Lower leg skin (tissue), 4 donors: ENCODE data around the gene TTC13. TPM values are rescaled to one million over a fixed set of nuclear protein-coding genes. Genes with fewer than 3 reads are reported as not detected.

ENCODE experiments used
- DNase-seq, 2 donors: peaks; one replicate each; pipeline ENCODE4 v3.0.0-alpha.2; 2019; ENCODE audit warnings: low spot score in 2 of 2
- H3K4me3 ChIP-seq: fragments of 200-600 bp; sonication (generic); 2 replicates; pipeline ENCODE4 v1.5.1; 2017; ENCODE audit warnings: mild to moderate bottlenecking, low read depth; ENCODE audit not compliant: poor library complexity, severe bottlenecking
- CTCF ChIP-seq, 3 donors: fragments of 450-650 bp; IDR thresholded peaks; one replicate each; pipeline ENCODE4 v1.5.1; 2016; ENCODE audit warnings: antibody characterized with exemption in 3 of 3, mild to moderate bottlenecking in 3 of 3, moderate library complexity in 2 of 3
- POLR2A ChIP-seq, 2 donors: fragments of 450-650 bp; IDR thresholded peaks; one replicate each; pipeline ENCODE4 v1.6.1; 2016 to 2017; ENCODE audit warnings: antibody characterized with exemption in 2 of 2, mild to moderate bottlenecking in 1 of 2, moderate library complexity in 1 of 2
- WGBS, 2 donors: methylation state at CpG; one replicate each; pipeline ENCODE4 v1.1.5; 2018; 5-methylcytosine and 5-hydroxymethylcytosine counted together
- intact Hi-C: fragments of 100-400 bp; cut with DNase I; formaldehyde crosslinking; loops from one replicate; pipeline ENCODE4 v1.15.0; 2023; ENCODE audit warnings: low total_unique reads
- total RNA-seq, 4 donors: library from RNA; depleted of rRNA; stranded (reverse); fragments of >200 nt; gene quantifications; one replicate each; pipeline ENCODE4 v1.1.0, GENCODE V29; 2016

The TTC13 gene
- total RNA-seq, 4 donors from 2014 or later = 6.6 to 34.7 (median 24.7) TPM

- TF ChIP-seq CTCF (IDR thresholded peaks at IDR 0.05) (no peak), POLR2A (IDR thresholded peaks at IDR 0.05) (no peak)
- intact Hi-C loops = no loop called here
- WGBS, 2 donors = 90 to 93% methylated on average over 8 of the region's 8 CpGs
- H3K4me3 ChIP-seq = no peak overlapping the region
- DNase-seq = no peak
These were observed 103.3 kb downstream of the TTC13 start for GRCh38 chr1:230875370-230875769.

GRCh38 chr1:230870916-230871315 lies 107.7 kb downstream of the TTC13 start:
- no peak for TF ChIP-seq POLR2A (IDR thresholded peaks at IDR 0.05)
- TF ChIP-seq CTCF (IDR thresholded peaks at IDR 0.05) = no peak
- WGBS, 2 donors = 98 to 100% methylated on average over 4 of the region's 4 CpGs

GRCh38 chr1:230869500-230869899 lies 109.2 kb downstream of the TTC13 start:
- intact Hi-C loops = no loop called here
- 74 to 78% methylated on average over 4 of the region's 4 CpGs for WGBS, 2 donors
- no peak overlapping the region for H3K4me3 ChIP-seq
- TF ChIP-seq POLR2A (IDR thresholded peaks at IDR 0.05) (no peak), CTCF (IDR thresholded peaks at IDR 0.05) (no peak)
- DNase-seq = no peak

More at GRCh38 chr1:230870916-230871315, 107.7 kb downstream of the TTC13 start:
- intact Hi-C loops = no loop called here
- no peak overlapping the region for H3K4me3 ChIP-seq
- DNase-seq = no peak

GRCh38 chr1:230868736-230869385 lies 109.8 kb downstream of the TTC13 start:
- intact Hi-C loops = no loop called here
- DNase-seq = peak in 1 of 2 donors; percentile 32
- H3K4me3 ChIP-seq = peak overlapping the region; percentile 21
- WGBS, 2 donors = 5 to 9% methylated on average over 17 to 35 of the region's 40 CpGs
- TF ChIP-seq CTCF (IDR thresholded peaks at IDR 0.05) (no peak), POLR2A (IDR thresholded peaks at IDR 0.05) (no peak)

- intact Hi-C loops = no loop called here
- DNase-seq = peak; percentile 56 to 94
- 0 to 1% methylated on average over 36 to 44 of the region's 96 CpGs for WGBS, 2 donors
- peak within 1 kb of the TSS; percentile 97 for H3K4me3 ChIP-seq
- TF ChIP-seq POLR2A (IDR thresholded peaks at IDR 0.05) (no peak), CTCF (IDR thresholded peaks at IDR 0.05) (no peak)
These were observed 110.5 kb downstream of the TTC13 start, which contains the start of gene C1orf198 for GRCh38 chr1:230867903-230868735. C1orf198 (minus strand) TSS chr1:230868521; CDS start chr1:230868512, 9 bp downstream.
